ENCODE data around the gene C14orf93.
"Not testable (repeated sequence)": the region's sequence is repeated elsewhere in the genome, so short reads cannot be mapped to it uniquely, and the experiment has no call there.

Gene C14orf93

DNA sequence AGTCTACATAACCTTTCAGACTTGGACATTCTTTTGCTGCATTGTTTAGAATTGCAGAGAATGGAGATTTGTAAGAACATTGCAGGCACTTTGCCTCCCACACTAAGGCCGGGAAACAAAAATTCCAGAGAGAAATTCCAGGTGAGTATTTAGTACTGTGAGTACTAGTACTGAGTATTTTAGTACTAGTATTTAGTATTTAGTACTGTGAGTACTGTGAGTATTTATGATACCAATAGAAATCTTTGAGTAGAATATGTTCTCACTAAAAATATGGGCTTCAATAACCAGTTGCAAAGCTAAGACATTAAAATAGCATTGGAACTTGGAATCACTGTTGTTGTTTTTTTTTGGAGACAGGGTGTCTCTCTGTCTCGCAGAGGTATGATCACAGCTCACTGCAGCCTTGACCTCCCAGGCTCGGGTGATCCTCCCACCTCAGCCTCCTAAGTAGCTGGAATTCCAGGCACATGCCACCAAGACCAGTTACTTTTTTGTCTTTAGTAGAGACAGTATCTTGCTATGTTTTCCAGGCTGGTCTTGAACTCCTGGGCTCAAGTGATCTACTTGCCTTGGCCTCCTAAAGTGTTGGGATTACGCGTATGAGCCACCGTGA lies 47.8 kb downstream of the C14orf93 start:
- TF ChIP-seq JUND (IDR thresholded peaks at IDR 0.05; ENCODE audit: low read depth): no peak
- DNase-seq (ENCODE audit: low read depth in 1 of 2, low spot score in 1 of 2): no peak
- in situ Hi-C loops (cut with HindIII; ENCODE audit: low pct_unique_long_range_greater_than_20kb, low sequenced_read_pairs): no loop called here

- in situ Hi-C loops (cut with HindIII; ENCODE audit: low pct_unique_long_range_greater_than_20kb, low sequenced_read_pairs): no loop called here
- TF ChIP-seq JUND (IDR thresholded peaks at IDR 0.05; ENCODE audit: low read depth): no peak
Observed at GRCh38 chr14:22955702-22956569, 54.0 kb downstream of the C14orf93 start.

GRCh38 chr14:22952418-22952817 lies 57.5 kb downstream of the C14orf93 start:
- in situ Hi-C loops (cut with HindIII; ENCODE audit: low pct_unique_long_range_greater_than_20kb, low sequenced_read_pairs): no loop called here
- TF ChIP-seq JUND (IDR thresholded peaks at IDR 0.05; ENCODE audit: low read depth): no peak
- no peak for DNase-seq (ENCODE audit: low read depth in 1 of 2, low spot score in 1 of 2)

More at GRCh38 chr14:22955702-22956569, 54.0 kb downstream of the C14orf93 start:
- no peak for DNase-seq (ENCODE audit: low read depth in 1 of 2, low spot score in 1 of 2)

- DNase-seq (ENCODE audit: low read depth in 1 of 2, low spot score in 1 of 2); in situ Hi-C loops (cut with HindIII; ENCODE audit: low pct_unique_long_range_greater_than_20kb, low sequenced_read_pairs): not testable (repeated sequence)
Observed at GRCh38 chr14:22951795-22952194, 58.1 kb downstream of the C14orf93 start.

DNA sequence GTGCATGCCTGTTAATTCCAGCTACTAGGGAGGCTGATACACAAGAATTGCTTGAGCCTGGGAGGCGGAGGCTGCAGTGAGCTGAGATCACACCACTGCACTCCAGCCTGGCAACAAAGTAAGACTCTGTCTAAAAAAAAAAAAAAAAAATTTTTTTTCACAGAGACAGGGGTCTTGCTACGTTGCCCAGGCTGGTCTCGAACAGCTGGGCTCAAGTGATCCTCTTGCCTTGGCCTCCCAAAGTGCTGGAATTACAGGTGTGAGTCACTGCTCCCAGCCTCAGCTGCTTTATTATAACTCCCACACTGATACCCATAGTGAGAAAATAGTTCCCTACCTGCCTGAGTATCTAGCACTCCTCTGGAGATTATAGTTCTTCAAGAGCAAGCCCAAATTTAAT lies 64.3 kb downstream of the C14orf93 start:
- DNase-seq (ENCODE audit: low read depth in 1 of 2, low spot score in 1 of 2): no peak
- in situ Hi-C loops (cut with HindIII; ENCODE audit: low pct_unique_long_range_greater_than_20kb, low sequenced_read_pairs): no loop called here

DNA sequence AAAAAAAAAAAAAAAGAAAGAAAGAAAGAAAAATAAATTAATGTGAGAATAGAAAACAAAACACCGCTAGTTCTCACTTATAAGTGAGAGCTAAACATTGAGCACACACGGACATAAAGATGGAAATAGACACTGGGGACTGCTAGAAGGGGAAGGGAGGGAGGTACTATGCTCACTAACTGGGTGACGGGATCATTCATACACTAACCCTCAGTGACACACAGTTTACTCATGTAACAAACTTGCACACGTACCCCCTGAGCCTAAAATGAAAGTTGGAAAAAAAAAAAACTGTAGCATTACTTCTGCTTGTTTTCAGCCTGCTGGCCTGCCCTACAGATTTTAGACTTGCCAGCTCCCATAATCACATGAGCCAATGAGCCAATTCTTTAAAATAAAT lies 70.3 kb downstream of the C14orf93 start:
- TF ChIP-seq JUND (IDR thresholded peaks at IDR 0.05; ENCODE audit: low read depth): no peak
- in situ Hi-C loops (cut with HindIII; ENCODE audit: low pct_unique_long_range_greater_than_20kb, low sequenced_read_pairs): no loop called here

More for the DNA sequence above, 64.3 kb downstream of the C14orf93 start:
- TF ChIP-seq JUND (IDR thresholded peaks at IDR 0.05; ENCODE audit: low read depth): no peak

More for the DNA sequence above, 70.3 kb downstream of the C14orf93 start:
- DNase-seq (ENCODE audit: low read depth in 1 of 2, low spot score in 1 of 2): no peak
